ENCODE measurements around the gene NOL3. TPM values are rescaled to one million over a fixed set of nuclear protein-coding genes. Genes with fewer than 3 reads are reported as not detected.

NOL3 gene
- polyA plus RNA-seq, 1 of the 3 experiments (the other 2 are of a cell fraction), result 34.1 TPM

DNA sequence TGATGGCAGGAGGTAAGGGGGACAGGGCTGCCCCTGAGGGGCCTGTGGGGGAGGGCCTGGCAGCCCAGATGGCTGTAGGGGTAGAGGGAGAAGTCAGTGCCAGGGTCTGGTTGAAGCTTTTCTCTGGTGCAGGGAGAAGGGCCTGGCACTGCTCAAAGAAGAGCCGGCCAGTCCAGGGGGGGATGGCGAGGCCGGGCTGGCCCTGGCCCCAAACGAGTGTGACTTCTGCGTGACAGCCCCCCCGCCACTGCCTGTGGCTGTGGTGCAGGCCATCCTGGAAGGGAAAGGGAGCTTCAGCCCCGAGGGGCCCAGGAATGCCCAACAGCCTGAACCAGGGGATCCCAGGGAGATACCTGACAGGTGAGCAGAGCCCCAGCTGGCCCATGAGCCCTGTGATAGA is 2.8 kb upstream of the NOL3 start:
- Histone ChIP-seq H3K27me3 (ENCODE audit: insufficient read depth) (no peaks in the 10 kb centered on the region), H4K20me1 (ENCODE audit: insufficient read depth) (no peaks in the 10 kb centered on the region), H3K4me3 (ENCODE audit: low read depth in 2 of 2, low read length in 1 of 2) (no peak overlapping the region), H2AFZ (ENCODE audit: low read depth) (no peak overlapping the region), H3K9ac (no peak overlapping the region), H3K9me2 (no peaks in the 10 kb centered on the region), H3K36me3 (replicated peaks in 1 of 2; ENCODE audit: control insufficient read depth in 1 of 2, insufficient read depth in 2 of 2, low read length in 1 of 2) (no peaks in the 10 kb centered on the region), H3K27ac (ENCODE audit: low read depth in 2 of 2, low read length in 1 of 2) (no peak overlapping the region), H3K4me2 (no peak overlapping the region), H3K79me2 (ENCODE audit: insufficient read depth) (peaks cover 7% of the 10 kb centered on the region; the same call in 1 of the 2 replicates), H3K9me3 (no peaks in the 10 kb centered on the region), H3K4me1 (ENCODE audit: control insufficient read depth in 1 of 2, insufficient read depth in 2 of 2, low read depth in 1 of 2, low read length in 1 of 2) (peaks cover 21 to 37% of the 10 kb centered on the region in 2 experiments; a peak in 2 of 4 replicates), H3F3A (replicated peaks; ENCODE audit: insufficient read depth) (peaks cover 19% of the 10 kb centered on the region)
- WGBS (ENCODE audit: low lambda C conversion rate), result 93% methylated on average over 4 of the region's 7 CpGs
- TF ChIP-seq NRF1 (IDR thresholded peaks at IDR 0.05; ENCODE audit: low read depth, low read length) (no peak), SMC3 (IDR thresholded peaks at IDR 0.05; ENCODE audit: low read depth, low read length) (no peak), JUND (IDR thresholded peaks at IDR 0.05) (no peak), RFX5 (IDR thresholded peaks at IDR 0.05; ENCODE audit: low read length) (no peak), RAD21 (IDR thresholded peaks at IDR 0.05; ENCODE audit: low read length) (no peak), YY1 (IDR thresholded peaks at IDR 0.05; ENCODE audit: low read depth) (no peak), GATA2 (CRISPR knock-in tag; IDR thresholded peaks at IDR 0.05) (no peak), CHD2 (IDR thresholded peaks at IDR 0.05; ENCODE audit: low read length, partially characterized antibody) (no peak), POLR2AphosphoS5 (IDR thresholded peaks at IDR 0.05; ENCODE audit: low read depth, low read length) (no peak), NFIC (IDR thresholded peaks at IDR 0.05; ENCODE audit: borderline replicate concordance) (no peak), RCOR1 (IDR thresholded peaks at IDR 0.05; ENCODE audit: low read length) (no peak)
- ChIA-PET CTCF (interaction anchor here (0.7 to 2.3 kb wide), 6 partner anchors 11 to 214 kb away, joined by 3 to 13 read pairs (median 4); no protein-coding TSS in a partner anchor), POLR2A (no interaction called here)
- no peak for DNase-seq

DNA sequence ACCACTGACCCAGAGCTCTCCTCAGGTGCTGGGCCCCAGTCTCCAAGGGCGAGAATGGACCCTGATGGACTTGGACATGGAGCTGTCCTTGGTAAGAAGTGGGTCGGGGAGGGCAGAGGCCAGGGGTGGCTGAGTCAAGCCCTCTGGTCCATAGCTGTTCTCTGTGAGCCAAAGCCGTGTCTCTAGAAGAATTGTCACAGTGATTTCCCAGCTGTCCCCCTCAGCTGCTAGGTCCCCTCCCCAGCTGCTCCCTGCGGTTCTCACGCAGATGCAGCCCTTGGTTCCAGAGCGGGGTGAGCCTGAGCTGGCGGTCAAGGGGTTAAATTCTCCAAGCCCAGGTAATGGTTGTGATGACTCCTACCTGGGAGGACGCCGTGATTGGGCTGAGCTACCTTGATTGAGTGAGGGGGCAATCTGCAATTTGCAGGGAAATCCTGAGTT is 1.3 kb upstream of the NOL3 start:
- ChIA-PET CTCF (interaction anchor here (0.7 to 4.1 kb wide), 15 partner anchors 9 to 274 kb away, joined by 3 to 32 read pairs (median 5); partner anchors contain the start of genes EXOC3L1, FBXL8, MATCAP1 and SLC9A5), POLR2A (interaction anchor here (1.2 to 2.6 kb wide), 3 partner anchors 8 to 58 kb away, joined by 3 to 15 read pairs (median 4); partner anchors contain the start of genes FBXL8, TMEM208 and TRADD)
- H4K20me1 ChIP-seq (ENCODE audit: insufficient read depth), result no peaks in the 10 kb centered on the region
- H3K27me3 ChIP-seq (ENCODE audit: insufficient read depth), result no peaks in the 10 kb centered on the region
- H3K4me3 ChIP-seq (ENCODE audit: low read depth in 2 of 2, low read length in 1 of 2), result no peak overlapping the region
- H3K9me2 ChIP-seq, result no peaks in the 10 kb centered on the region
- H3K9me3 ChIP-seq, result no peaks in the 10 kb centered on the region
- H3K27ac ChIP-seq (ENCODE audit: low read depth in 2 of 2, low read length in 1 of 2), result peak overlapping the region in 1 of 2 experiments; percentile 94; a peak in 2 of 4 replicates
- peaks cover 7% of the 10 kb centered on the region; the same call in 1 of the 2 replicates for H3K79me2 ChIP-seq (ENCODE audit: insufficient read depth)
- no peak overlapping the region for H2AFZ ChIP-seq (ENCODE audit: low read depth)
- no peak for TF ChIP-seq JUND (IDR thresholded peaks at IDR 0.05)
- TF ChIP-seq, protein P1, sequence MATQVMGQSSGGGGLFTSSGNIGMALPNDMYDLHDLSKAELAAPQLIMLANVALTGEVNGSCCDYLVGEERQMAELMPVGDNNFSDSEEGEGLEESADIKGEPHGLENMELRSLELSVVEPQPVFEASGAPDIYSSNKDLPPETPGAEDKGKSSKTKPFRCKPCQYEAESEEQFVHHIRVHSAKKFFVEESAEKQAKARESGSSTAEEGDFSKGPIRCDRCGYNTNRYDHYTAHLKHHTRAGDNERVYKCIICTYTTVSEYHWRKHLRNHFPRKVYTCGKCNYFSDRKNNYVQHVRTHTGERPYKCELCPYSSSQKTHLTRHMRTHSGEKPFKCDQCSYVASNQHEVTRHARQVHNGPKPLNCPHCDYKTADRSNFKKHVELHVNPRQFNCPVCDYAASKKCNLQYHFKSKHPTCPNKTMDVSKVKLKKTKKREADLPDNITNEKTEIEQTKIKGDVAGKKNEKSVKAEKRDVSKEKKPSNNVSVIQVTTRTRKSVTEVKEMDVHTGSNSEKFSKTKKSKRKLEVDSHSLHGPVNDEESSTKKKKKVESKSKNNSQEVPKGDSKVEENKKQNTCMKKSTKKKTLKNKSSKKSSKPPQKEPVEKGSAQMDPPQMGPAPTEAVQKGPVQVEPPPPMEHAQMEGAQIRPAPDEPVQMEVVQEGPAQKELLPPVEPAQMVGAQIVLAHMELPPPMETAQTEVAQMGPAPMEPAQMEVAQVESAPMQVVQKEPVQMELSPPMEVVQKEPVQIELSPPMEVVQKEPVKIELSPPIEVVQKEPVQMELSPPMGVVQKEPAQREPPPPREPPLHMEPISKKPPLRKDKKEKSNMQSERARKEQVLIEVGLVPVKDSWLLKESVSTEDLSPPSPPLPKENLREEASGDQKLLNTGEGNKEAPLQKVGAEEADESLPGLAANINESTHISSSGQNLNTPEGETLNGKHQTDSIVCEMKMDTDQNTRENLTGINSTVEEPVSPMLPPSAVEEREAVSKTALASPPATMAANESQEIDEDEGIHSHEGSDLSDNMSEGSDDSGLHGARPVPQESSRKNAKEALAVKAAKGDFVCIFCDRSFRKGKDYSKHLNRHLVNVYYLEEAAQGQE (IDR thresholded peaks at IDR 0.05; ENCODE audit: low read depth, low read length), result peak; percentile 76; the same call in 1 of the 2 replicates
- H3K4me1 ChIP-seq (ENCODE audit: control insufficient read depth in 1 of 2, insufficient read depth in 2 of 2, low read depth in 1 of 2, low read length in 1 of 2), result peaks cover 29 to 35% of the 10 kb centered on the region in 2 experiments; a peak in 3 of 4 replicates
- no peak for DNase-seq
- H3K9ac ChIP-seq, result no peak overlapping the region
- no peaks in the 10 kb centered on the region for H3K36me3 ChIP-seq (replicated peaks in 1 of 2; ENCODE audit: control insufficient read depth in 1 of 2, insufficient read depth in 2 of 2, low read length in 1 of 2)
- no peak overlapping the region for H3K4me2 ChIP-seq
- WGBS (ENCODE audit: low lambda C conversion rate), result 75% methylated on average over 6 of the region's 9 CpGs
- H3F3A ChIP-seq (replicated peaks; ENCODE audit: insufficient read depth), result peaks cover 30% of the 10 kb centered on the region
